Astrocyte of the cerebellum (primary cell): ENCODE data around the gene STRN.

Source experiments
- DNase-seq: peaks from one replicate; pipeline ENCODE4 v3.0.0-alpha.2; 2011; ENCODE audit warnings: low read depth
- H3K4me3 ChIP-seq: 2 replicates; pipeline ENCODE4 v1.5.1; 2011; ENCODE audit warnings: mild to moderate bottlenecking, low read depth, low read length, moderate library complexity
- CTCF ChIP-seq: IDR thresholded peaks from 2 replicates; pipeline ENCODE4 v1.5.1; 2012; ENCODE audit warnings: low read length, low read depth, moderate library complexity, mild to moderate bottlenecking; ENCODE audit errors: missing control alignments
- in situ Hi-C: cut with HindIII; loops from 2 replicates; pipeline ENCODE4 v1.10.0; 2017; ENCODE audit warnings: low sequenced_read_pairs

STRN gene

GRCh38 chr2:36975306-36975705, 9.0 kb upstream of the STRN start:
- in situ Hi-C loops, result no loop called here
- no peak for TF ChIP-seq CTCF
- DNase-seq, result no peak
- H3K4me3 ChIP-seq, result no peak overlapping the region

- no peak for TF ChIP-seq CTCF
- in situ Hi-C loops, result no loop called here
- DNase-seq, result no peak
- no peak overlapping the region for H3K4me3 ChIP-seq
Measured at GRCh38 chr2:36973320-36973719, 7.0 kb upstream of the STRN start.

GRCh38 chr2:36971990-36972389, 5.7 kb upstream of the STRN start:
- in situ Hi-C loops, result no loop called here
- DNase-seq, result no peak
- H3K4me3 ChIP-seq, result no peak overlapping the region
- no peak for TF ChIP-seq CTCF

- TF ChIP-seq CTCF, result no peak
Measured at GRCh38 chr2:36967236-36967876, 1.0 kb upstream of the STRN start.

GRCh38 chr2:36965751-36966369, 476 bp downstream of the STRN start:
- DNase-seq, result no peak
- peak overlapping the region; percentile 75 for H3K4me3 ChIP-seq
- in situ Hi-C loops, result no loop called here
- no peak for TF ChIP-seq CTCF

More at GRCh38 chr2:36967236-36967876, 1.0 kb upstream of the STRN start:
- in situ Hi-C loops, result no loop called here
- DNase-seq, result no peak
- peak overlapping the region; percentile 75 for H3K4me3 ChIP-seq

GRCh38 chr2:36965206-36965605, 1.1 kb downstream of the STRN start:
- no peak for TF ChIP-seq CTCF
- DNase-seq, result no peak
- in situ Hi-C loops, result no loop called here
- peak overlapping the region; percentile 75 for H3K4me3 ChIP-seq
